GM10266 (cell line): ENCODE results near the gene CRABP2.

Source experiments
- DNase-seq: peaks from one replicate; pipeline ENCODE4 v3.0.0; 2012; ENCODE audit errors: extremely low spot score
- CTCF ChIP-seq: IDR thresholded peaks from 2 replicates; pipeline ENCODE4 v1.5.1; 2012; ENCODE audit warnings: mild to moderate bottlenecking, low read depth; ENCODE audit not compliant: control insufficient read depth, insufficient read depth; ENCODE audit errors: missing control alignments

CRABP2 gene

GRCh38 chr1:156676820-156677615 lies 28.4 kb downstream of the CRABP2 start, which contains the start of gene NES:
Gene NES, minus strand, starts transcription at chr1:156677407. Its CDS starts 143 bp downstream, at chr1:156677264.
- DNase-seq: no peak

GRCh38 chr1:156676114-156676819 lies 29.1 kb downstream of the CRABP2 start:
- DNase-seq: no peak

More at GRCh38 chr1:156676820-156677615, 28.4 kb downstream of the CRABP2 start, which contains the start of gene NES:
- no peak for TF ChIP-seq CTCF

GRCh38 chr1:156675210-156676113 lies 29.9 kb downstream of the CRABP2 start:
- DNase-seq: no peak
- no peak for TF ChIP-seq CTCF

More at GRCh38 chr1:156676114-156676819, 29.1 kb downstream of the CRABP2 start:
- no peak for TF ChIP-seq CTCF

GRCh38 chr1:156673387-156674121 lies 31.8 kb downstream of the CRABP2 start:
- no peak for TF ChIP-seq CTCF
- DNase-seq: no peak

- no peak for TF ChIP-seq CTCF
- no peak for DNase-seq
These were observed 33.6 kb downstream of the CRABP2 start for GRCh38 chr1:156671804-156672203.

GRCh38 chr1:156670791-156671190 lies 34.6 kb downstream of the CRABP2 start:
- no peak for TF ChIP-seq CTCF

More at GRCh38 chr1:156670791-156671190, 34.6 kb downstream of the CRABP2 start:
- no peak for DNase-seq
